Colonic mucosa (tissue), 4 donors: ENCODE data around the gene NPBWR2. TPM values are rescaled to one million over a fixed set of nuclear protein-coding genes. Genes with fewer than 3 reads are reported as not detected.
"Not testable (repeated sequence)": the region's sequence is repeated elsewhere in the genome, so short reads cannot be mapped to it uniquely, and the experiment has no call there.

Experiments used
- DNase-seq: peaks from one replicate; pipeline ENCODE4 v3.0.0-alpha.2; 2020
- H3K27ac ChIP-seq: fragments of 200-600 bp; one replicate; pipeline ENCODE4 v1.8.0; 2021
- H3K27me3 ChIP-seq: fragments of 200-600 bp; one replicate; pipeline ENCODE4 v1.8.0; 2021
- H3K36me3 ChIP-seq: fragments of 200-600 bp; one replicate; pipeline ENCODE4 v1.8.0; 2021
- H3K4me1 ChIP-seq: fragments of 200-600 bp; one replicate; pipeline ENCODE4 v1.8.0; 2021; ENCODE audit warnings: mild to moderate bottlenecking
- H3K4me3 ChIP-seq: fragments of 200-600 bp; one replicate; pipeline ENCODE4 v1.8.0; 2021
- H3K9ac ChIP-seq, 2 donors: one replicate each; pipeline ENCODE4 v1.7.0; 2013; ENCODE audit warnings: control low read depth in 2 of 2, low read depth in 2 of 2, low read length in 2 of 2
- H3K9me3 ChIP-seq: fragments of 200-600 bp; one replicate; pipeline ENCODE4 v1.8.0; 2021
- intact Hi-C: fragments of 100-400 bp; cut with DNase I; formaldehyde crosslinking; loops from one replicate; pipeline ENCODE4 v1.14.1; 2022
- total RNA-seq, 2 donors: library from RNA; stranded (reverse); fragmentation: NEBNext Ultra II Directional in 1 of 2; extraction: Animal tissue kit (Norgen Biotek cat#: 25700) in 1 of 2; gene quantifications; one replicate each; pipeline ENCODE4 v1.2.1, GENCODE V29; 2021
- TF ChIP-seq, protein P1 (sequence below): fragments of 200-600 bp; IDR thresholded peaks from one replicate; pipeline ENCODE4 v1.8.0; 2022; ENCODE audit warnings: antibody characterized with exemption, mild to moderate bottlenecking
- donor health status: healthy.
- donor health status: DM: no; HTN: no; CAD: no.
- donor health status: DM: no; HTN: no; CAD: no.

The NPBWR2 gene
- total RNA-seq, 2 donors from 2014 or later, result not detected

- no peak for DNase-seq
Observed at GRCh38 chr20:64121586-64121985, 14.2 kb upstream of the NPBWR2 start.

GRCh38 chr20:64119681-64120341 is 12.4 kb upstream of the NPBWR2 start:
- Histone ChIP-seq H3K9me3 (no peaks in the 10 kb centered on the region), H3K9ac (no peak overlapping the region), H3K4me3 (no peak overlapping the region), H3K36me3 (no peaks in the 10 kb centered on the region), H3K27me3 (no peaks in the 10 kb centered on the region), H3K4me1 (no peaks in the 10 kb centered on the region), H3K27ac (no peak overlapping the region)
- TF ChIP-seq, protein P1, sequence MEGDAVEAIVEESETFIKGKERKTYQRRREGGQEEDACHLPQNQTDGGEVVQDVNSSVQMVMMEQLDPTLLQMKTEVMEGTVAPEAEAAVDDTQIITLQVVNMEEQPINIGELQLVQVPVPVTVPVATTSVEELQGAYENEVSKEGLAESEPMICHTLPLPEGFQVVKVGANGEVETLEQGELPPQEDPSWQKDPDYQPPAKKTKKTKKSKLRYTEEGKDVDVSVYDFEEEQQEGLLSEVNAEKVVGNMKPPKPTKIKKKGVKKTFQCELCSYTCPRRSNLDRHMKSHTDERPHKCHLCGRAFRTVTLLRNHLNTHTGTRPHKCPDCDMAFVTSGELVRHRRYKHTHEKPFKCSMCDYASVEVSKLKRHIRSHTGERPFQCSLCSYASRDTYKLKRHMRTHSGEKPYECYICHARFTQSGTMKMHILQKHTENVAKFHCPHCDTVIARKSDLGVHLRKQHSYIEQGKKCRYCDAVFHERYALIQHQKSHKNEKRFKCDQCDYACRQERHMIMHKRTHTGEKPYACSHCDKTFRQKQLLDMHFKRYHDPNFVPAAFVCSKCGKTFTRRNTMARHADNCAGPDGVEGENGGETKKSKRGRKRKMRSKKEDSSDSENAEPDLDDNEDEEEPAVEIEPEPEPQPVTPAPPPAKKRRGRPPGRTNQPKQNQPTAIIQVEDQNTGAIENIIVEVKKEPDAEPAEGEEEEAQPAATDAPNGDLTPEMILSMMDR, result no peak
- DNase-seq, result no peak
- intact Hi-C loops, result no loop called here

More at GRCh38 chr20:64121586-64121985, 14.2 kb upstream of the NPBWR2 start:
- no peak overlapping the region for H3K27ac ChIP-seq
- H3K27me3 ChIP-seq, result no peaks in the 10 kb centered on the region
- H3K4me1 ChIP-seq, result no peaks in the 10 kb centered on the region
- TF ChIP-seq, protein P1, result no peak
- no peak overlapping the region for H3K9ac ChIP-seq
- intact Hi-C loops, result no loop called here
- no peaks in the 10 kb centered on the region for H3K36me3 ChIP-seq
- no peak overlapping the region for H3K4me3 ChIP-seq
- H3K9me3 ChIP-seq, result no peaks in the 10 kb centered on the region

DNA sequence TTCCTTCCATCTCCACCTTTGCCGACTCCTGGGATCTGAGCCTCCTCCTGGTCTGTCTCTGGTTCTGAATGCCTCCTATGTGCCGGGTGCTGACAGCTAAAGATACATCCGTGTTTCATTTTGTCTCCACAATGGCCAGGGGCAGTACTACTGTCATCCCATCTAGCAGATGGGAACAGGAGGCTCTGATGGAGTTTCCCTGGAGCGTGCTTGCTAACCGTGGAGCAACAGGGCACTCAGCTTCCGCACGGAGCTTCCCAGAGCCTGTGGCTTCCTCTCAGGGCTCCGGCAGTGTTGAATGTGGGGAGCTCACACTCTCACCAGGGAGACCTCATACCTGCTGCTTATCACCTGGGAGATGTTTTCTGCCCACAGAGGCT is 11.9 kb upstream of the NPBWR2 start:
- TF ChIP-seq, protein P1, result no peak
- intact Hi-C loops, result no loop called here

GRCh38 chr20:64117432-64117777 is 10.0 kb upstream of the NPBWR2 start:
- H3K9me3 ChIP-seq, H3K4me3 ChIP-seq, H3K4me1 ChIP-seq, H3K9ac ChIP-seq, H3K36me3 ChIP-seq, DNase-seq, H3K27ac ChIP-seq, H3K27me3 ChIP-seq, intact Hi-C loops: not testable (repeated sequence)

More for the DNA sequence above, 11.9 kb upstream of the NPBWR2 start:
- no peak overlapping the region for H3K27ac ChIP-seq
- no peaks in the 10 kb centered on the region for H3K27me3 ChIP-seq
- no peak for DNase-seq
- no peak overlapping the region for H3K9ac ChIP-seq
- no peaks in the 10 kb centered on the region for H3K4me1 ChIP-seq
- no peak overlapping the region for H3K4me3 ChIP-seq
- no peaks in the 10 kb centered on the region for H3K9me3 ChIP-seq
- H3K36me3 ChIP-seq, result no peaks in the 10 kb centered on the region

DNA sequence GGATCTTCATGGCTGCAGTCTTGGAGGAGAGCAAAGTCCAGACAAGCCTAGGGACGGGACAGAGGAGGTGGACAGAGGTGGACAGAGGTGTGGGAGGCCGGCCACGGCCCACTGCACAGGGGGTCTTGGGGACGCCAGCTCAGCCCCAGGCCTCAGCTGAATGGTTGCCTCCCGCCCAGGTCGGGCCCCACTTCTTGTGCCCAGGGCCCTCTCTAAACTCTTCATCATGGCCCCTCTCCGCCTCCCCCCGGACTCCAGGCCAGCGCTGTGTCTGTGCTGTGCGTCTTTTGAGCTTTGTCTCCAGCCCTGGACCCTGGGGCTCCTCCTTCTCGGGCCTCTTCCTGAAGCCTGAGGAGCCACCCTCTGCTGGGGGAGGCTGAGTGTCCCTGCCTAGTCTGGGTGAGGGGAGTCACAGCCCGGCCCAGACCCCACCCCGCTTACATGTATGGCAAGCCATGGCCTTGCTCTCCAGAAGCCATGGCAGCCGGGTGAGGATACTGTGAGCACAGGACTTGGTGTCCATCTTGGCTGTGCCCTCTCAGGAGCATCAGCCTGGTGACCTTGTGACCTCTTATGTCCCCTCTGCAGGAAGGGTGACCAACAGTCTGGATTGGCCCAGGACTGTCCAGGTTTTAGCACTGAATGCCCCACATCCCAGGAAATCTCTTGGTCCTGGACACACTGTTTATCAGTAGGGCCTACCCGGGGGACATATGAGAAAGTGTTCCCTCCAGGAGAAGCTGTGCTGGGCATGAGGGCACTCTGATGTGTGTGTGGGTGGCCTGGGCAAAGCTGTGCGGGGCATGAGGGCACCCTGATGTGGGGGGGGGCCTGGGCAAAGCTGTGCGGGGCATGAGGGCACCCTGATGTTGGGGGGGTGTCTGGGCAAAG is 9.4 kb upstream of the NPBWR2 start:
- no peaks in the 10 kb centered on the region for H3K36me3 ChIP-seq
- H3K4me3 ChIP-seq, result no peak overlapping the region
- no peaks in the 10 kb centered on the region for H3K9me3 ChIP-seq
- no peak for DNase-seq
- intact Hi-C loops, result no loop called here
- TF ChIP-seq, protein P1, result no peak
- no peaks in the 10 kb centered on the region for H3K27me3 ChIP-seq
- H3K4me1 ChIP-seq, result no peaks in the 10 kb centered on the region
- H3K9ac ChIP-seq, result no peak overlapping the region
- H3K27ac ChIP-seq, result no peak overlapping the region

DNA sequence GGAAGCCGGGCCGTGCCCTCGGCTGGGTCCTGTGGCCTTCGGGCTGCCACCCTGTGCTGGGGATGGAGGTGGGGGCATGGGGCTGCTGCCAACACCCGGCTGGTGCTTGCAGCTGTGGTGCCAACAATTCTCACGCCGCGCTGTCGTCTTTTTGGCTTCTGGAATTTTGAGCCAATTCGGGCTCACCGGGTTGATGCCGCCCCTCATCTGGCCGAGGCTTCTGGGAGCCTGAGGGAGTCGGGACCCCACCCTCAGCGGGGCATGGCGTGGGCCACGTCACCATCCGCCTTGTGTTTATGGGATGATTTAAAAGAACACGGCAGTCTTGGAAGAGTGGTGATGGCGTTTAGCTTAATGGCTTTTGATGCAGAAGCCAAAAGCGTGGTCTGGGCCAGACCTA is 8.7 kb upstream of the NPBWR2 start:
- Histone ChIP-seq H3K36me3 (no peaks in the 10 kb centered on the region), H3K9me3 (no peaks in the 10 kb centered on the region), H3K9ac (no peak overlapping the region), H3K27me3 (no peaks in the 10 kb centered on the region), H3K4me3 (no peak overlapping the region), H3K4me1 (no peaks in the 10 kb centered on the region), H3K27ac (no peak overlapping the region)
- TF ChIP-seq, protein P1, result no peak
- intact Hi-C loops, result no loop called here
- no peak for DNase-seq
